NCI-H2196 (cell line): ENCODE measurements around the gene COP1.
"Not testable (repeated sequence)": the region's sequence is repeated elsewhere in the genome, so short reads cannot be mapped to it uniquely, and the experiment has no call there.

Experiments used
- DNase-seq: peaks from one replicate; lab custom pipeline; 2025; ENCODE audit not compliant: unreplicated experiment; lab: John Stamatoyannopoulos, UW

COP1 gene

GRCh38 chr1:176206961-176207902, at the start of gene COP1:
COP1 (minus strand) TSS chr1:176207286; CDS start chr1:176206978, 308 bp downstream.
- DNase-seq: peak; percentile 96

GRCh38 chr1:176252191-176252590, 45.1 kb upstream of the COP1 start:
- DNase-seq: no peak

GRCh38 chr1:176244851-176245250, 37.8 kb upstream of the COP1 start:
- no peak for DNase-seq

- DNase-seq: no peak
Measured at GRCh38 chr1:176243746-176244145, 36.7 kb upstream of the COP1 start.

- no peak for DNase-seq
Measured at GRCh38 chr1:176241385-176242015, 34.4 kb upstream of the COP1 start.

GRCh38 chr1:176233657-176234056, 26.6 kb upstream of the COP1 start:
- not testable (repeated sequence) for DNase-seq

GRCh38 chr1:176227579-176227978, 20.5 kb upstream of the COP1 start:
- DNase-seq: no peak

GRCh38 chr1:176225911-176226310, 18.8 kb upstream of the COP1 start:
- DNase-seq: no peak

- no peak for DNase-seq
Measured at GRCh38 chr1:176225479-176225875, 18.4 kb upstream of the COP1 start.

GRCh38 chr1:176222196-176222595, 15.1 kb upstream of the COP1 start:
- no peak for DNase-seq

GRCh38 chr1:176220100-176220689, 13.1 kb upstream of the COP1 start:
- no peak for DNase-seq

GRCh38 chr1:176217461-176218099, 10.5 kb upstream of the COP1 start:
- DNase-seq: no peak

- no peak for DNase-seq
Measured at GRCh38 chr1:176216031-176216430, 8.9 kb upstream of the COP1 start.

- no peak for DNase-seq
Measured at GRCh38 chr1:176211396-176212165, 4.5 kb upstream of the COP1 start.

GRCh38 chr1:176208034-176208433, 948 bp upstream of the COP1 start:
- DNase-seq: no peak

GRCh38 chr1:176206006-176206960, 803 bp downstream of the COP1 start:
- peak; percentile 40 for DNase-seq

- no peak for DNase-seq
Measured at GRCh38 chr1:176205332-176205914, 1.7 kb downstream of the COP1 start.

GRCh38 chr1:176204655-176205054, 2.4 kb downstream of the COP1 start:
- DNase-seq: not testable (repeated sequence)

- no peak for DNase-seq
Measured at GRCh38 chr1:176203735-176204134, 3.4 kb downstream of the COP1 start.
